Left colon (tissue), 2 donors: ENCODE measurements around the gene PROM1. TPM values are rescaled to one million over a fixed set of nuclear protein-coding genes. Genes with fewer than 3 reads are reported as not detected.

Experiments used
- ATAC-seq: fragments of 200-7000 bp; cut with Tn5 transposase; one replicate; pipeline ENCODE4 v1.9.1; 2020; ENCODE audit warnings: mild to moderate bottlenecking, moderate library complexity
- DNase-seq, 2 donors: peaks; one replicate each; pipeline ENCODE4 v3.0.0-alpha.2; 2020
- intact Hi-C, 2 donors: fragments of 100-400 bp; cut with DNase I in 1 of 2; cut with micrococcal nuclease in 1 of 2; formaldehyde crosslinking; loops; one replicate each; pipeline versions ENCODE4 v1.11.2 to v1.14.0; 2022; cut with DNase I, micrococcal nuclease
- total RNA-seq, 2 donors: library from RNA; stranded (reverse); fragmentation: NEBNext Ultra II Directional; extraction: Animal tissue kit (Norgen Biotek cat#: 25700); gene quantifications; one replicate each; pipeline ENCODE4 v1.2.1, GENCODE V29; 2021
- donor health status: DM: no; HTN: no; CAD: no.
- donor health status: DM: yes; HTN: yes; CAD: no.

The PROM1 gene
- total RNA-seq, 2 donors from 2014 or later, result 84.1 to 121 TPM

DNA sequence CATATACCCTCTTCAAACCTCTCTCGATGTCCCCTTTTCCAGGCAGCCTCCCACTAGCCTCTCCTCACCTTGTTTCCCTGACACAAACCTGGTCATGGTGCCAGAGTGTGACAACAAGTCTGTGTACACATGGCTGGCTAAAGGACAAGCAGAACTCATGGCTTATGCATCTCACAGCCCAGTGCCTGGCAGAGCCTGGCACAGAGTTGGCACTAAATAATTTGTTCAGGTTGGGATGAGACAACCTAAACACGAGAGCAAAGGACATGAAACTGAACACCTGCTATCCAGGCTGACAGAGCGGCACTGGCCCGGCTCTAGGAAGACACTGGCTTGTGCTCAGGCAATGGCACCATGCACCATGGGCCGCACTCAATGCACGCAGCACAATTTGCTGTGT lies 72.7 kb downstream of the PROM1 start:
- DNase-seq (no peak), ATAC-seq (no peak)
- intact Hi-C loops, result no loop called here

DNA sequence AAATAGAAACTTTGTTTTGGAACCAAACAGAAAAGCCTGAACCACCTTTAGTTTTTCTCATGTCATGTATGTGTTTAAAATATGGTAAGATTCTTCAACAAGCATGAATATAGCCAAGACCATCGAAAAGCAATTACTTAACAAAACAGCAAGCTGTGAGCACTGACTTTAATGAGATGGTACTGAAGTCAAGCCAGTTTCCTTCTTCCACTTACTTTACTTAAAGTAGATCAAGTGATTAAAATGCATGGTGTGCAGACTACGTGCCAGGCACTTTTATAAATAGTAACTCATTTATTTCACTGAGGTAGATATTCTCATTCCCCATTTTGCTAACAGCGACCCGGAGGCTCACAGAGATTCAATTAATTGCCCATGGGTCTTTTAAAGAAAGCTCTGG lies 74.7 kb downstream of the PROM1 start:
- DNase-seq, result no peak
- intact Hi-C loops, result loop anchor here in 1 of 2 donors (5.0 kb wide), 1 partner anchor 137 kb away; no protein-coding TSS in a partner anchor
- ATAC-seq, result no peak

DNA sequence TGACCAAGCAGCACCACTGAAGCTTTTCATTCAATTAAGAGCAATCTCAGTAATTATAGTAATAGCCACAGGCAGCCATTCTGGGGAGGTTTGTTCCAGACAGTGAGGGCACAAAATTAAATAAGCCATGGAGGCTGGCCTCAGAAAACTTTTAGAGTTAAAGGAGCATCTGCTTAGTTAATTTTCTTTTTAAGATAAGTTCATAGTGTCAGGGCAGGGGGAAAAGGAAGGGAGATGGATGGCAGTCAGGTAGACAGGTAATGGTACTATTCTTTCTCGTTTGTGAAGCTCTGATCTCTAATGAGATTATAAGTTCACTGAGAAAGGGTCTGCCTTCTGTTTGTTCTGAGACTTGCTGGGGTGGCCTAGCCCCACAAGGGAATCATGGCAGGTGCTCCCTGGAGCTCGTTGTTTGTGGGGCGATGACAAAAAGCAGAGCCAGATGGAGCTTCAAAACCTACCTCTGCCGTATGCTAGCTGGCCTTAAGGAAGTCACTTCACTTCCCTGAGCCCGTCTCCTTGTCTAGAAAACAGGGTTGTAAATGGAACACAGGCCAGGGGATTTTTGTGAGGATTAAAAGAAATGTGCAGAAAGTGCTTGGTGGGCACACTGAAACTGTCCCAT lies 76.2 kb downstream of the PROM1 start:
- DNase-seq, result no peak
- ATAC-seq, result no peak
- intact Hi-C loops, result loop anchor here in 1 of 2 donors (5.0 kb wide), 1 partner anchor 135 kb away; no protein-coding TSS in a partner anchor

DNA sequence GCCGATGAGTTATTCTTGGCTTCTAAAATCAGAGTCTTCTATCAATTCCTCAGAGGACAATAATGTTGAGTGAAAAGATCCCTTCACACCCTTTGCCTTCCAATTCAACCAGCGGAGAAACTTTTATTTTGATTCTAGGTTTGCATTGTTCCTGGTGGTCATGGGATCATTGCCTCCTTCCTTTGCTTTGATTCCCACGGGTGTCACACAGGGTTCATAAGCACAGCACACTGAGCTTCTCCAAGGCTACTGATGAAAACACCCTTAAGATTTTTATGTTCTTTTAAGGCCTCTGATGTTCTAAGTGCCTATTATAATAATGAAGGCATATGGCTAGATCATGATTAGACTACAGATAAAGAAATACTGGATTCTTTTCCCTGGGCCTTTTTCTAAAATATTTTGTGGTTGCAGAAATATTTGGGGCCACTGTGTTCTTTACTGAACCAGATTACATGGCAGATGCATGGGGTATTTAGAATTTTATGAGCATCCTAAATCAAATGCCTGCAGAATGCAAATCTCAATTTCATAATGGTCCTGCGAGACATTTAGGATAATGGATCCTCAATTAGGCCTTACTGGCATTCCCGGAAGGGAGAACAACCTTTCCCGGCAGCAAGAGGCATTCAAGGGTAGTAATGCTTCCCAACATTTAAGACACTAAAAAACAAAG lies 76.9 kb downstream of the PROM1 start:
- intact Hi-C loops, result loop anchor here in 1 of 2 donors (5.0 kb wide), 1 partner anchor 135 kb away; no protein-coding TSS in a partner anchor
- DNase-seq (no peak), ATAC-seq (no peak)

DNA sequence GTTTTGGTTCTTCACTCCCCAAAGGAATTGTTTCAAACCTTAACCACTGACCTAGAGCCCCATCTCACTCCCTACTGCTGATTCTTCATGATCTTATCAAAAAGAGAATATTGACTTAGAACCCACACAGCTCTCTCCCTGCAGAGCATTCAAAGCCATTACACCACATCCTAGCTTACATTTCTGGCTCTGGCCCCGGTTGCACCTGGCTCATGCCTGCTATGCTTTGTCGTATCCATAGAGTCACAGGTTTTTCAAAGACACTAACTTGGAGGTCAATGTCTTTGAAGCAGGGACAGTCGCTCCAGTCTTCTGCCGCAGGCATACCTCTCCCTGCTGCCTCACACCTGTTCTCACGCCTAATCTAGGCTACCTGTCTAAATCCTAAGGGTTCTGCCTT lies 78.1 kb downstream of the PROM1 start:
- ATAC-seq (no peak), DNase-seq (no peak)
- intact Hi-C loops, result loop anchor here in 1 of 2 donors (5.0 kb wide), 1 partner anchor 133 kb away; no protein-coding TSS in a partner anchor

DNA sequence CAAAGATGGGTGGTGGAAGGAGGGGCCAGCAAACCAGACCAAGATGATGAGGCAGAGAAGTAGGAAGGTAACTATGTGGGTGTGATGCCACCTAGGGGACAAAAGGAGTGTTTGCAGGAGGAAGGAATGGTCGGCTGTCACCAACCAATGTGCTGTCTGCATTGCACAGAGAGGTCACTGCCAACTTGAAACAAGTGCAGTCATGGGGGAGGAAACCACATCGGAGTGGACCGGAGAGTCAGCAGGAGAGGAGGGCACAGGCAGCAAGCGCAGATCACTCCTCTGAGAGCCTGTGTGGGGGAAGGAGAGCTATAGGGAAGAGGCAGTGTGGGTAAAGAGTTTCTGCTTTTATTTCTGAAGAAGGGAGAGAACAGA lies 82.4 kb downstream of the PROM1 start:
- intact Hi-C loops, result no loop called here
- ATAC-seq, result peak; percentile 95
- peak; percentile 35 to 52 for DNase-seq

DNA sequence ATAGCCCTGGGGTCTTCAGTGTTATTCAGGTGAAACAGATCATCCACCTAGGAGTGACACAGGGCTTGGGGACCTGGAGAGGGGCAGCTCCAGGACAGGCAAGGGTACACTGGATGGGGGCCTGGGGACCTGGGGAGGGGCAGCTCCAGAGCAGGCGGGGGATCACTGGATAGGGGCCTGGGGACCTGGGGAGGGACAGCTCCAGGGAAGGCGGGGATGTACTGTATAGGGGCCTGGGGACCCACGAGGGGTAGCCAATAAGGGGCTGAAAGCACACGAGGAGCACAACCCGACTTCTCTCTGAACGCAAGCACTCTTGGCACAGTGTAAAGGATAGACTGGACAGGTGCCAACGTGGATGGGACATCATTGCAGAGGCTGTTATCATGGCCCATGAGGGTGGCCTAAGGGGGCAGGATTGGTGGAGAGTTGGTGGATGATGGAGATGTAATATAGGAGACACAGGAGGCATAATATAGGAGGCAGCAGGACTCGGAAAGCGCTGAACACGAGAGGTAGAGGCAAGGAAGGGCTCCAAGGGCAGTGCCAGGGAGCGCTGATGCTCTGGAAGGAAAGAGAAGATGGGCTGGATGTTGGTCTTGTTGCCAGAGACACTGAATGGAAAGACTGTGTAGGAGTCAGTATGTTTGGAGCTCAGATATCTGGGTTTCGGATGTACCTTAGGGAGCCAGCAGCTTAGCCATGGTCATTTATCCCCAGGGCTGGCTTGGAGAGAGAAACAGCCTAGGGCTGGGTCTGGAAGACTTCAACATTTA lies 82.9 kb downstream of the PROM1 start:
- ATAC-seq (peak; percentile 4), DNase-seq (no peak)

DNA sequence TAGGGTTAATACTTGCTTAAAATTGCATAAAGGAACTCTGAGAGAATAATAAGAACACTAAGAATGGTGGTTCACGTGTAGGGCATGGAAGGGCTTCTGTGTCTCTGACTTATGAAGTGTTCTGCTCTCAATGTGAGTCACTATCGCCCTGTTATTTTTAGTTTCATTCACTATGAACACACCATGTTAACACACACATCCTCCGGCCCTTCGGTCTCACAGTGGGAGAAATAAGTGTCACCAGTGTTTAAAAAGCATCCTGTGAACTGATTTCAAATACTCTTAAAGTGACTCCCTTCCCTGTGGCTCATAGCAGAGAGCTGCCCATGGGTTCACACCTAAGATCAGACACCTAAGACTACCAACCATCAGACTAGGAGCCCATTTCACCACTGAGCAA lies 87.0 kb downstream of the PROM1 start:
- no peak for ATAC-seq
- intact Hi-C loops, result no loop called here
- no peak for DNase-seq

More for the DNA sequence above, 82.9 kb downstream of the PROM1 start:
- intact Hi-C loops, result no loop called here

DNA sequence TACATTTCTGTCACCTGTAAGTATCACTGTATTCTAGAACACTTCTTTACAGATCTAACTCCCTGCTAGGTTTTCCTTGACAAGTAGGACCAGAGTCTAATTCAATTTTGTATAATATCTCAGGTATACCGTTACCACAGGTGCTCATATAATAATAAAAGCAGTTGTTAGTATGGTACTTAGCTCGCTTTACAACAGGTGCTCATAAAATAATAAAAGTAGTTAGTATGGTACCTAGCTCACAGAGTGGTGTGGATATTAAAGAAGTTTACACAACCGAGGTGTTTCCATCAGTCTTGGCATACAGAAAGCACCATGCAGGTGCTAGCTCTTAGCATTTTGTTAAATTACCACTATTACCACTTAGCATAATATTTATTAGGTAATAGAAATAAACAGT lies 88.0 kb downstream of the PROM1 start:
- intact Hi-C loops, result no loop called here
- DNase-seq, result no peak
- ATAC-seq, result peak; percentile 100

DNA sequence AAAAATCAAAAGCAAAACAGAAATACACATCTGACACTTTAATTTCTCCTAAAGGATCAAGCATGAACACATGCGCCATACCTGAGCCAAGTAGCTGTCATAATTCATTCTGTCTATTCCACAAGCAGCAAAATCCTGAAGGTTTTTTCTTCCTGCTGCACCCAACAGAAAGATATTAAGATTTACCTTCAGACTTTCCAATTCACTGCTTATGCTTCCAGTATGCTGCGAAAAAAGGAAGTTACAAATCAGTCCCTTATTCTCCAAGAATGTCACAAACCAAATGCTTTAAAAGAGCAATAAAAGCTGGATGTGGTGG lies 91.7 kb downstream of the PROM1 start:
- ATAC-seq (no peak), DNase-seq (no peak)
- intact Hi-C loops, result no loop called here

DNA sequence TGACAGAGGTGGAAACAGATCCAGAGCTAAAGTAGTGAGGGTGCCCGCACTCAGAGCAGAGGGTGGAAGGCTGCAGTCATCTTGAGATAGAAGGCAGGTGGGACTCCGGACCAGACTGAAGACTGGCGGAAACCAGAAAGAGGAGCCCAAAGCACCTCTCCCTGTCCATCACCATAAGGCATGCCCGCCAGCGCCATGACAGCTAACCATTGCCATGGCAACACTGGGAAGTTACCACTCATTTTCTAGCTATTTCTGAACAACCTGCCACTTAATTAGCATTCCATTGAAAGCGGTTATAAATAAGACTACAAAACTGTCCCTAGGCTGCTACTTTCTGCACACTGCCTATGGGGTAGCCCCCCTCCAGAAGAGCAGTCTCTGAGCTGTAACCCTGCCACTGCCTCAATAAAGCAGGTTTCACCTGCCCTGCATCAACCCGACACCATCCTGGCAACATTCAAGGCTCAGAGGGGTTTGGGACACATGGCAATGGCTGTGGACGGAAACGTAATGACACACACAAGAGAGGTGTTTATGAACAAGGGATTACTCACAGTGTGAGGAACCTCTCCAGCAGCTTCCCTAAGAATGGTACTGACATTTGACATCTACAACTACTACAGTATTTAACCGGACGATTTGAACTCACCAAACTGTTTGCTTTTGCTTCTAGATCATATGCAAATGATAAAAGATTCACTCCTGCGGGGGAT lies 93.1 kb downstream of the PROM1 start:
- intact Hi-C loops, result no loop called here
- DNase-seq (no peak), ATAC-seq (no peak)

DNA sequence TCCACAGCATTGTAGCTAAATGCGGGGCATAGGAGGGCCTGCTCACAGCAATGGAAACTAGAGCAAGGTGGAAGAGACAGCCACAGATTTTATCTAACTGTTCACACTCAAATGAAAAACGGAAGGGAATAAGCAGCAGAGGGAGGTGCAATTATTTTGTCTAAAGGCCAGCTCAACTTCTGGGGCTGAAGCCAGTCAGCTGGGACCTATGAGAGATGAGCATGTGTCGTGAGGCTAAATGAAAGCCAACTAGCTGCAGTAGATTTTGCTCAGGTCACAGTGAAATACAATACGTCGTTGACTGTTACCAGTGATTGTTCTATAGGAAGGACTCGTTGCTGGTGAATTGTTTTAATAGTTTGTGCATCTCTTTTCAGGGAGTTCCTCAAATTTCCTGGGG lies 94.4 kb downstream of the PROM1 start:
- DNase-seq, result no peak
- no peak for ATAC-seq
- intact Hi-C loops, result no loop called here

DNA sequence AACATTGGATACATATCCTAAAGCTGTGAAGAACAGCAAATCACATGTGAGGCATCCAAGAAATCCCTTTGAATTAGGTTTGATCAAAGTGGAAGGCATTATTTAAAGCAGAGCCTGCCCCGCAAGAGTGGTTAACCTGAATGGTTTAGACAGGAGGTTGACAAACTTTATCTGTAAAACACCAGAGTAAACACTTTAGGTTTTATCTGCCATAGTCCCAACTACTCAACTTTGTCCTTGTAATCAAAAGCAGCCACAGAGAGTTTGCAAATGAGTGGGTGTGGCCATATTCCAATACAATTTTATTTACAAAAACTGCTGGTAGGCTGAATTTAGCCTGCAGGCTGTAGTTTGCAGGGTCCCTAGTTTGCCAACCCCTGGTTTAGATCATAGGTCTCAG lies 95.6 kb downstream of the PROM1 start:
- intact Hi-C loops, result no loop called here
- DNase-seq, result no peak
- ATAC-seq, result peak; percentile 79

DNA sequence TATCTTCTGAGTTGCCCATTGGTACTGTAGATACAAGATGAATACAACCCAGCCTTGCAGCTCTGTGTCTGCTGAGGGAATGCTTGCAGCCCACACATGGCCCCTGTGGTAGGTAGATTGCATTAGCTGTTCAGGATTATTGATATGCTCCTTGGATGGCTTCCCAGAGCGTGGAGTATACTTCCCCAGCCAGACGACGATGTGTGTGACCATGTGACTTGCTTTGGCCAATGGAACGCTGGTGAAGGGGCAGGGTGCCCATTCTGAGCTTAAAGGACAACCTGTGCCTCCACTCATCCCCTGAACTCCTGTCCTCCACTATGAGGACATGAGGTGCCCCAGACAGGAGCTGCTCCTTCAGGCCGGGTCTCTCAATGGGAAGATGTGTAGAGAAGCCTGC lies 96.9 kb downstream of the PROM1 start:
- ATAC-seq (no peak), DNase-seq (no peak)
- intact Hi-C loops, result no loop called here

DNA sequence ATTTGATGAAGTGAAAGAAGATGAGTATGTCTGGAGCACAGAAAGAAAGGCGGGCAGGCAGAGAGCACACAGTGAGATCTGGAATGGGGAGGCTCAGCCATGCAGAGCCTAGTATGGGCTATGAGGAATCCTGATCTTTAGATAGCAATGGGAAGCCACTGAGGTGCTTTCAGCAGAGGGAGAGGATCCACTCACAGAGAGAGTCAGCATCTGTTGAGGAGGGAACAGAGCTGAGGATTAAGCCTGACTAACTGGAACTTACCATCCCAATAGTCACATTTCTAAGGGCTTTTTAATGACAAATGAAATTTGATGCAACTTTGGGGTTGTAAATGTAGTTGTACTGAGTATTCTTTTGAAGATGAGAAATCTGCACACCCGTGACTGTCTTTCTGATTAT lies 100.2 kb downstream of the PROM1 start:
- no peak for ATAC-seq
- intact Hi-C loops, result no loop called here
- no peak for DNase-seq

DNA sequence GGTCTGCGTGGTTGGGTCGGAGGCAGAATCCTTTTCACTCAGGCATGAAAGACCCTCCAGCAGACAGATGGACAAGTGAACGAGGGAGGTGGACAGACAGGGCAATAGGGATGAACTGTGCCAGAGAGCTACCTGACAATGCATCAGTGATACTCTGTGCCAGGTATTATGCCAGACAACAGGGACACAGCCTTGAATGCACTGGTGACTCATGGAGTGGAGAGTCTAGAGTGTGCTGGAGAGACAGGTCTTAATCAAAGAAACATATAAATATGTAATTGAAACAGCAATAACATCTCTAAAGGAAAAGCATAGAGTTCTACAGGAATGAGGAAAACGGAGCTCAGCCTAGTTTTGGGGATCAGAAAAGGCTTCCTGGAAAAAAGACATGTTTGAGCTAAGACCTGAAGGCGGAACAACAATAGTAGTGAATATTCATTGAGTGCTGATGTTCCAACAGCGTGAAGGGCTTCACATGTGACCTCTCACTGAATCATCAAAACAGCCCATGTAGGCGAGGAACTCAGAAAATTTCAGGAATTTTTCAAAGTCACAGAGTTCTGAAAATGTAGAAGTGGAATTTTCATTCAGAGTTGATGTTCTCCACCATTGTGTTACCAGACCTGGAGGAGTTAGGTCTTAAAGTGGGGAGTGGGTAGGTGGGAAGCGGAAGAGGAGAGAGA lies 100.8 kb downstream of the PROM1 start:
- no peak for DNase-seq
- no peak for ATAC-seq
- intact Hi-C loops, result no loop called here

DNA sequence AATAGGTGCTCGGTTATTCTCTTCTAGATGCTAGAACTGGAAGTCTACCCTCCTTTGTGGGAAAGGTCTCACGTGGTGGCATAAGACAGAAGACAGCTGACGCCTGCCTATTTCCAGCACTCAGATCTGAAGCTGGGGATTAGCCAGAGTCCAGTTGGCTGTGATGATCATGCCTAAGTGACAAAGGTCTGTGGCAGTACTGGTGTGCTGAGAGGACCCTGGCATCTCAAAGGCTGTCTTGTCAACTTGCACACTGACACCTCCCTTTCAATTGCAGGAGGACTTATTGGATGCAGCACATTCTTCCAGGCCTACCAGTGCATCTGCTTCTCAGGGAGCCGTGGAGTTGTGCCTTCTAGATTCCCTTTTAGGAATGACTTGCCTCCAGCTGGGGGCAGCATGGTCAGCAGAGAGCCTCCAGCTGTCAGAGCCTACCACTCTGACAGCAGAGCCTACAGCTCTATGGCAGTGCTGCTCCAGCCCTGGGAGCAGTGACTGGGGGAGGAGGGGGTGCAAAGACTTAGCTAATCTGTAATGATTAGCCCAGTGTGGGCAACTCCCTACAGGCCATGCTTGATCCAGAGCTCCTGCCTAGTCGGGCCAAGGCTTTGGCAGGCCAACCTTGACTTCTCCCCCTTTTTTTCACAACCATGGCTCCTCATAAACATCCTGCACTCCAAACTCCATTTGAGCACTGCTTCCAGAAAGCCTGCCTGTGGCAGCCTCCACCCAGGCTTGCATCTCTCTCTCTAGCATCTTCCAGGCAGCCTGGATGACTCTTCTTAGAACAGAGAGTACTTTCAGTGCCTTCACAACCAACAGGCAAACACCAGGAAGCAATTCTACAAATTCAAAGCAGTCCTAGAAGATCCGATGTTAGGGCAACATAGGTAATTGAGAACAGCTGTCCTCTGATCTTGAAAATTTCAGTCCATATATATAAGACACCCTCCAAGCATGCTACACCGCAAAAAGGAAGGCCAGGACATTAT lies 107.1 kb downstream of the PROM1 start:
- ATAC-seq, result peak; percentile 45
- intact Hi-C loops, result loop anchor here in 1 of 2 donors (5.0 kb wide), 1 partner anchor 579 kb away; no protein-coding TSS in a partner anchor
- DNase-seq, result no peak
